LNCaP clone FGC (cell line): ENCODE results near the gene STARD13.
A peak's percentile ranks its signal among the peaks of the same experiment; 100 is the strongest.

Experiments used
- DNase-seq: peaks from one replicate; pipeline ENCODE4 v3.0.0-alpha.2; 2011; ENCODE audit warnings: low read depth
- H3K4me3 ChIP-seq: 2 replicates; pipeline ENCODE4 v1.5.1; 2011; ENCODE audit warnings: mild to moderate bottlenecking, low read depth, low read length, control low read depth
- CTCF ChIP-seq: IDR thresholded peaks from 2 replicates; pipeline ENCODE4 v1.5.1; 2012; ENCODE audit warnings: mild to moderate bottlenecking; ENCODE audit not compliant: control insufficient read depth, insufficient read depth; ENCODE audit errors: extremely low read depth

STARD13 gene

GRCh38 chr13:33087790-33088189 lies 197.8 kb downstream of the STARD13 start:
- H3K4me3 ChIP-seq: no peak overlapping the region
- no peak for DNase-seq
- no peak for TF ChIP-seq CTCF

GRCh38 chr13:33087091-33087490 lies 198.5 kb downstream of the STARD13 start:
- H3K4me3 ChIP-seq: no peak overlapping the region
- no peak for DNase-seq
- TF ChIP-seq CTCF: no peak

- TF ChIP-seq CTCF: no peak
- DNase-seq: no peak
- no peak overlapping the region for H3K4me3 ChIP-seq
Observed at GRCh38 chr13:33083054-33083453, 202.5 kb downstream of the STARD13 start.

GRCh38 chr13:33081666-33082065 lies 203.9 kb downstream of the STARD13 start:
- DNase-seq: no peak
- no peak for TF ChIP-seq CTCF
- no peak overlapping the region for H3K4me3 ChIP-seq

- peak; percentile 39 for DNase-seq
- no peak overlapping the region for H3K4me3 ChIP-seq
- TF ChIP-seq CTCF: no peak
Observed at GRCh38 chr13:33080972-33081590, 204.5 kb downstream of the STARD13 start.

GRCh38 chr13:33079960-33080359 lies 205.6 kb downstream of the STARD13 start:
- no peak for DNase-seq
- TF ChIP-seq CTCF: no peak
- H3K4me3 ChIP-seq: no peak overlapping the region

- no peak for TF ChIP-seq CTCF
- no peak overlapping the region for H3K4me3 ChIP-seq
- DNase-seq: no peak
Observed at GRCh38 chr13:33078263-33078662, 207.3 kb downstream of the STARD13 start.
